Endothelial cell of umbilical vein (primary cell): ENCODE results near the gene TMPRSS13. TPM values are rescaled to one million over a fixed set of nuclear protein-coding genes. Genes with fewer than 3 reads are reported as not detected.

ENCODE experiments used
- BruUV-seq: library from RNA; stranded (reverse); fragments of 400-500 nt; replicated peaks from 2 replicates; lab custom pipeline; 2021; lab: Mats Ljungman, UMichigan
- CTCF ChIA-PET: fragments of 300-600, 350-600 bp; sonication (Branson Sonifier 250); formaldehyde crosslinking; loops from one replicate; lab custom pipeline; 2021; ENCODE audit warnings: antibody characterized with exemption, inconsistent platforms; lab: Charles Lee
- POLR2A ChIA-PET: fragments of 300-600, 350-600 bp; sonication (Branson Sonifier 250); formaldehyde crosslinking; loops from one replicate; lab custom pipeline; 2021; ENCODE audit warnings: antibody characterized with exemption, inconsistent platforms; lab: Charles Lee
- DNase-seq: peaks from one replicate; pipeline ENCODE4 v3.0.0-alpha.2; 2011; ENCODE audit warnings: low read depth, low spot score
- FAIRE-seq: peaks from 2 replicates; lab custom pipeline; 2011; peaks lifted over from hg19 to GRCh38; lab: Jason Lieb, UNC
- H2AFZ ChIP-seq: 2 replicates; pipeline ENCODE4 v1.6.0; 2012; ENCODE audit warnings: low read depth, low read length, control low read depth, inconsistent platforms
- H3K27ac ChIP-seq: 2 replicates; pipeline ENCODE4 v1.5.1; 2011; ENCODE audit warnings: low read depth, mild to moderate bottlenecking, control low read depth, low read length, moderate library complexity; ENCODE audit not compliant: insufficient read depth
- H3K27me3 ChIP-seq, 2 experiments: 2 replicates each; pipeline versions ENCODE4 v1.6.0 to v1.6.1; 2011; ENCODE audit warnings: low read length in 2 of 2, mixed read lengths in 1 of 2; ENCODE audit not compliant: control insufficient read depth in 2 of 2, insufficient read depth in 2 of 2
- H3K36me3 ChIP-seq, 2 experiments: 2 replicates in 1 of 2; 3 replicates in 1 of 2; pipeline ENCODE4 v1.5.1; 2011; ENCODE audit warnings: low read length in 2 of 2, mild to moderate bottlenecking in 1 of 2, moderate library complexity in 1 of 2; ENCODE audit not compliant: control insufficient read depth in 2 of 2, insufficient read depth in 2 of 2; ENCODE audit errors: extremely low read depth in 1 of 2
- H3K4me1 ChIP-seq: 3 replicates; pipeline ENCODE4 v1.5.1; 2011; ENCODE audit warnings: mild to moderate bottlenecking, low read length; ENCODE audit not compliant: control insufficient read depth, insufficient read depth; ENCODE audit errors: extremely low read depth
- H3K4me2 ChIP-seq: 2 replicates; pipeline ENCODE4 v1.6.1; 2011; ENCODE audit warnings: low read length, control low read depth, mixed read lengths; ENCODE audit not compliant: insufficient read depth
- H3K4me3 ChIP-seq, 3 experiments: fragments of 200-600 bp in 1 of 3; sonication (generic), shearing (Covaris generic) in 1 of 3; replicated peaks in 1 of 3; 2 replicates each; pipeline ENCODE4 v1.5.1; 2011 to 2016; ENCODE audit warnings: control low read depth in 3 of 3, low read length in 3 of 3, mild to moderate bottlenecking in 2 of 3, inconsistent platforms in 1 of 3, low read depth in 1 of 3, moderate library complexity in 1 of 3; ENCODE audit not compliant: insufficient read depth in 1 of 3
- H3K79me2 ChIP-seq: 2 replicates; pipeline ENCODE4 v1.6.0; 2012; ENCODE audit warnings: low read length, inconsistent platforms; ENCODE audit not compliant: control insufficient read depth, insufficient read depth
- H3K9ac ChIP-seq: replicated peaks from 2 replicates; pipeline ENCODE3; 2011; ENCODE audit warnings: low read length, control low read depth; ENCODE audit not compliant: insufficient read depth; ENCODE audit errors: extremely low read depth
- H3K9me1 ChIP-seq: replicated peaks from 3 replicates; pipeline ENCODE4 v1.6.0; 2011; ENCODE audit warnings: mild to moderate bottlenecking, low read length; ENCODE audit not compliant: control insufficient read depth, insufficient read depth; ENCODE audit errors: extremely low read depth
- H3K9me3 ChIP-seq: replicated peaks from 2 replicates; pipeline ENCODE4 v1.5.1; 2012; ENCODE audit warnings: low read length, inconsistent platforms; ENCODE audit not compliant: control insufficient read depth, insufficient read depth
- H4K20me1 ChIP-seq: replicated peaks from 2 replicates; pipeline ENCODE3; 2011; ENCODE audit warnings: mild to moderate bottlenecking, low read length; ENCODE audit not compliant: control insufficient read depth, insufficient read depth; ENCODE audit errors: extremely low read depth
- EZH2 ChIP-seq: IDR thresholded peaks from 2 replicates; pipeline ENCODE4 v1.6.1; 2012; ENCODE audit warnings: borderline replicate concordance, low read depth, mild to moderate bottlenecking, moderate library complexity, low read length, inconsistent platforms; ENCODE audit not compliant: severe bottlenecking
- FOS ChIP-seq: IDR thresholded peaks from 2 replicates; pipeline ENCODE4 v1.6.1; 2011; ENCODE audit warnings: mild to moderate bottlenecking, low read length, moderate library complexity, borderline replicate concordance; ENCODE audit not compliant: insufficient read depth
- GATA2 ChIP-seq: IDR thresholded peaks from 2 replicates; pipeline ENCODE4 v1.7.0; 2011; ENCODE audit warnings: low read depth, mild to moderate bottlenecking, moderate library complexity, mixed read lengths, low read length; ENCODE audit not compliant: insufficient read length, insufficient read depth
- JUN ChIP-seq: IDR thresholded peaks from 2 replicates; pipeline ENCODE4 v1.6.1; 2011; ENCODE audit warnings: borderline replicate concordance, low read depth; ENCODE audit not compliant: insufficient read length, insufficient read depth
- MYC ChIP-seq: IDR thresholded peaks from one replicate; pipeline ENCODE4 v1.6.1; 2011; ENCODE audit warnings: mild to moderate bottlenecking, low read depth, low read length
- POLR2A ChIP-seq: IDR thresholded peaks from 2 replicates; pipeline ENCODE4 v1.6.1; 2012; ENCODE audit warnings: low read depth, mild to moderate bottlenecking, control low read depth, low read length
- POLR2AphosphoS5 ChIP-seq: IDR thresholded peaks from 2 replicates; pipeline ENCODE4 v1.6.1; 2012; ENCODE audit warnings: low read depth, mild to moderate bottlenecking, control low read depth, low read length, moderate library complexity; ENCODE audit not compliant: insufficient read depth
- dilution Hi-C: fragments of 300-500 bp; cut with MboI; formaldehyde crosslinking; loops from one replicate; pipeline ENCODE4 v1.15.0; 2019; ENCODE audit warnings: low sequenced_read_pairs; ENCODE audit not compliant: extremely low pct_ligation_motif_present
- intact Hi-C: fragments of 100-400 bp; cut with micrococcal nuclease; formaldehyde crosslinking; loops from one replicate; pipeline ENCODE4 v1.10.0; 2022
- polyA plus RNA-seq, 4 experiments: library from polyadenylated mRNA; depleted of rRNA in 3 of 4; stranded (reverse) in 3 of 4; unstranded in 1 of 4; fragments of >200 nt; gene quantifications; 2 replicates each; pipeline versions ENCODE4 v1.2.1 to v1.2.3, GENCODE V29; 2011 to 2012; ENCODE audit warnings: missing spikeins in 1 of 4
- total RNA-seq: library from RNA; stranded (reverse); gene quantifications from 2 replicates; pipeline ENCODE4 v1.2.3, GENCODE V29; 2021
- TF ChIP-seq, protein P1 (sequence below), 2 donors: IDR thresholded peaks; 1 replicate in 1 of 2; 2 replicates in 1 of 2; pipeline ENCODE4 v1.5.1; 2011; ENCODE audit warnings: low read length in 2 of 2, mild to moderate bottlenecking in 2 of 2, moderate library complexity in 2 of 2, control low read depth in 1 of 2, inconsistent platforms in 1 of 2, low read depth in 1 of 2; ENCODE audit not compliant: insufficient read depth in 1 of 2; ENCODE audit errors: extremely low read depth in 1 of 2
- TF ChIP-seq, protein P2 (sequence below): IDR thresholded peaks from 2 replicates; pipeline ENCODE4 v1.6.1; 2011; ENCODE audit not compliant: insufficient read depth, insufficient read length

The TMPRSS13 gene
- total and polyA plus RNA-seq, 2 donors (not counting 3 experiments of a cell fraction or from before 2014, with no cell fraction given): 0.22 to 0.46 TPM

DNA sequence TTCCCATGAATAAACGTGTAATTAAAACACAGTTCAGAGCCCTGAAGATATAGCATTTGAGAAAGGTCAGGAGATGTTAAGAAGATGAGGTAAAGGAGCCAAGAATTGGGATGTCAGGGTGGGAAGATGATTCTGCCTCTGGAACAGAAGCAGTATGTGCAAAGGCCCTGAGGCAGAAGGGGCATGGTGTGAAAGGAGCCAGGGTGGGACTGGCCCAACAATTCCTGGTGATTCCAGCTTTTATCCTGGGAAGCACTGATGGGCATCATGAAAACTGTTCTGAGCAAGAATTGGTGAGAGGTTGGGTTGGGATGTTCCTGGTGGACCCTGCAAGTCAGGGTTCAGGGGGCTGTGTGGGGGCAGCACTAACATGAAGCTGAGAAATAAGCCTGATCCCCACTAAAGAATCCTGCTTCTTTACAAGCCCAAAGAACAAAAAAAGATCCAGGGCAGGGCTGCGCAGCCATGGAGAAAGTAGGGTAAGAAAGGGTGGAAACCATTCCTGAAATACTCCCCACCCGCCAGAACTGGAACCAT lies 50.2 kb downstream of the TMPRSS13 start:
- FAIRE-seq (no peak), DNase-seq (no peak)
- TF ChIP-seq, protein P1, sequence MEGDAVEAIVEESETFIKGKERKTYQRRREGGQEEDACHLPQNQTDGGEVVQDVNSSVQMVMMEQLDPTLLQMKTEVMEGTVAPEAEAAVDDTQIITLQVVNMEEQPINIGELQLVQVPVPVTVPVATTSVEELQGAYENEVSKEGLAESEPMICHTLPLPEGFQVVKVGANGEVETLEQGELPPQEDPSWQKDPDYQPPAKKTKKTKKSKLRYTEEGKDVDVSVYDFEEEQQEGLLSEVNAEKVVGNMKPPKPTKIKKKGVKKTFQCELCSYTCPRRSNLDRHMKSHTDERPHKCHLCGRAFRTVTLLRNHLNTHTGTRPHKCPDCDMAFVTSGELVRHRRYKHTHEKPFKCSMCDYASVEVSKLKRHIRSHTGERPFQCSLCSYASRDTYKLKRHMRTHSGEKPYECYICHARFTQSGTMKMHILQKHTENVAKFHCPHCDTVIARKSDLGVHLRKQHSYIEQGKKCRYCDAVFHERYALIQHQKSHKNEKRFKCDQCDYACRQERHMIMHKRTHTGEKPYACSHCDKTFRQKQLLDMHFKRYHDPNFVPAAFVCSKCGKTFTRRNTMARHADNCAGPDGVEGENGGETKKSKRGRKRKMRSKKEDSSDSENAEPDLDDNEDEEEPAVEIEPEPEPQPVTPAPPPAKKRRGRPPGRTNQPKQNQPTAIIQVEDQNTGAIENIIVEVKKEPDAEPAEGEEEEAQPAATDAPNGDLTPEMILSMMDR (IDR thresholded peaks at IDR 0.05; ENCODE audit: extremely low read depth in 1 of 2, insufficient read depth in 1 of 2, low read depth in 1 of 2, low read length in 2 of 2): no peak
- no peak for TF ChIP-seq POLR2A
- TF ChIP-seq GATA2: no peak
- no peak for TF ChIP-seq MYC
- TF ChIP-seq POLR2AphosphoS5: no peak
- no peak for TF ChIP-seq FOS
- TF ChIP-seq EZH2: no peak
- TF ChIP-seq JUN: no peak
- TF ChIP-seq, protein P2, sequence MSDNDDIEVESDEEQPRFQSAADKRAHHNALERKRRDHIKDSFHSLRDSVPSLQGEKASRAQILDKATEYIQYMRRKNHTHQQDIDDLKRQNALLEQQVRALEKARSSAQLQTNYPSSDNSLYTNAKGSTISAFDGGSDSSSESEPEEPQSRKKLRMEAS: no peak
- no peaks in the 10 kb centered on the region for H3K4me1 ChIP-seq
- no peaks in the 10 kb centered on the region for H4K20me1 ChIP-seq
- H3K27me3 ChIP-seq: peaks cover 61 to 65% of the 10 kb centered on the region in 2 experiments
- H3K4me3 ChIP-seq: no peak overlapping the region
- ChIA-PET POLR2A (no interaction called here), CTCF (no interaction called here)
- no peaks in the 10 kb centered on the region for H3K9me3 ChIP-seq
- intact Hi-C loops (no loop called here), dilution Hi-C loops (no loop called here)
- H3K36me3 ChIP-seq: no peaks in the 10 kb centered on the region
- BruUV-seq: no TSS peak
- no peak overlapping the region for H3K9ac ChIP-seq
- H3K27ac ChIP-seq: no peak overlapping the region
- H3K4me2 ChIP-seq: no peak overlapping the region
- no peak overlapping the region for H2AFZ ChIP-seq
- no peaks in the 10 kb centered on the region for H3K9me1 ChIP-seq
- H3K79me2 ChIP-seq: no peaks in the 10 kb centered on the region
